Fibroblast of lung (primary cell): ENCODE measurements around the gene CMTM3. TPM values are rescaled to one million over a fixed set of nuclear protein-coding genes. Genes with fewer than 3 reads are reported as not detected.

Experiments
- DNase-seq, 2 donors: peaks; one replicate each; pipeline versions ENCODE4 v3.0.0 to v3.0.0-alpha.2; 2010; ENCODE audit warnings: low read depth in 2 of 2
- H2AFZ ChIP-seq: 2 replicates; pipeline ENCODE4 v1.5.1; 2012; ENCODE audit warnings: low read length, control low read depth, inconsistent platforms
- H3K27ac ChIP-seq: 2 replicates; pipeline ENCODE4 v1.5.1; 2011; ENCODE audit warnings: low read length, control low read depth; ENCODE audit not compliant: insufficient read depth
- H3K27me3 ChIP-seq: 2 replicates; pipeline ENCODE4 v1.5.1; 2011; ENCODE audit warnings: mild to moderate bottlenecking, low read length; ENCODE audit not compliant: control insufficient read depth, insufficient read depth
- H3K36me3 ChIP-seq: 2 replicates; pipeline ENCODE4 v1.5.1; 2011; ENCODE audit warnings: low read length; ENCODE audit not compliant: control insufficient read depth, insufficient read depth
- H3K4me1 ChIP-seq: 2 replicates; pipeline ENCODE4 v1.5.1; 2011; ENCODE audit warnings: low read length; ENCODE audit not compliant: control insufficient read depth, insufficient read depth; ENCODE audit errors: extremely low read depth
- H3K4me2 ChIP-seq: 2 replicates; pipeline ENCODE4 v1.5.1; 2011; ENCODE audit warnings: low read length, control low read depth; ENCODE audit not compliant: insufficient read depth; ENCODE audit errors: extremely low read depth
- H3K4me3 ChIP-seq, 4 experiments: fragments of 200-600 bp in 1 of 4; sonication (generic) in 1 of 4; replicated peaks in 1 of 4; 2 replicates each; pipeline ENCODE4 v1.5.1; 2011 to 2016; ENCODE audit warnings: low read length in 4 of 4, low read depth in 3 of 4, mild to moderate bottlenecking in 3 of 4, control low read depth in 2 of 4, inconsistent platforms in 1 of 4, mixed read lengths in 1 of 4; ENCODE audit not compliant: insufficient read depth in 1 of 4; ENCODE audit errors: control extremely low read depth in 1 of 4
- H3K79me2 ChIP-seq: 2 replicates; pipeline ENCODE4 v1.5.1; 2012; ENCODE audit warnings: mild to moderate bottlenecking, low read length, inconsistent platforms; ENCODE audit not compliant: control insufficient read depth, insufficient read depth
- H3K9ac ChIP-seq: 2 replicates; pipeline ENCODE4 v1.5.1; 2011; ENCODE audit warnings: mild to moderate bottlenecking, low read length, control low read depth; ENCODE audit not compliant: insufficient read depth
- H3K9me3 ChIP-seq: 2 replicates; pipeline ENCODE4 v1.5.1; 2012; ENCODE audit warnings: low read depth, low read length; ENCODE audit not compliant: control insufficient read depth, insufficient read depth
- H4K20me1 ChIP-seq: 2 replicates; pipeline ENCODE4 v1.5.1; 2011; ENCODE audit warnings: low read length; ENCODE audit not compliant: control insufficient read depth, insufficient read depth; ENCODE audit errors: extremely low read depth
- EZH2 ChIP-seq: IDR thresholded peaks from 2 replicates; pipeline ENCODE4 v1.5.1; 2012; ENCODE audit warnings: low read length, control low read depth, mild to moderate bottlenecking; ENCODE audit errors: missing control alignments
- polyA plus RNA-seq, 2 donors: library from polyadenylated mRNA; depleted of rRNA in 1 of 2; stranded (reverse) in 1 of 2; unstranded in 1 of 2; fragments of >200 nt; gene quantifications; 2 replicates each; pipeline ENCODE4 v1.2.1, GENCODE V29; 2011 to 2012; ENCODE audit warnings: missing spikeins in 1 of 2
- total RNA-seq: library from RNA; depleted of rRNA; stranded (reverse); fragments of >200 nt; gene quantifications from 2 replicates; pipeline ENCODE4 v1.2.1, GENCODE V29; 2014
- TF ChIP-seq, protein P1 (sequence below), 2 donors: IDR thresholded peaks in 1 of 2; conservative IDR thresholded peaks in 1 of 2; 1 replicate in 1 of 2; 2 replicates in 1 of 2; pipeline ENCODE4 v1.5.1; 2011 to 2012; ENCODE audit warnings: low read length in 2 of 2, control low read depth in 1 of 2, inconsistent platforms in 1 of 2, low read depth in 1 of 2, mild to moderate bottlenecking in 1 of 2

Gene CMTM3
- total and polyA plus RNA-seq, 2 donors (not counting 1 experiment from before 2014, with no cell fraction given): 10.1 to 18.6 TPM

DNA sequence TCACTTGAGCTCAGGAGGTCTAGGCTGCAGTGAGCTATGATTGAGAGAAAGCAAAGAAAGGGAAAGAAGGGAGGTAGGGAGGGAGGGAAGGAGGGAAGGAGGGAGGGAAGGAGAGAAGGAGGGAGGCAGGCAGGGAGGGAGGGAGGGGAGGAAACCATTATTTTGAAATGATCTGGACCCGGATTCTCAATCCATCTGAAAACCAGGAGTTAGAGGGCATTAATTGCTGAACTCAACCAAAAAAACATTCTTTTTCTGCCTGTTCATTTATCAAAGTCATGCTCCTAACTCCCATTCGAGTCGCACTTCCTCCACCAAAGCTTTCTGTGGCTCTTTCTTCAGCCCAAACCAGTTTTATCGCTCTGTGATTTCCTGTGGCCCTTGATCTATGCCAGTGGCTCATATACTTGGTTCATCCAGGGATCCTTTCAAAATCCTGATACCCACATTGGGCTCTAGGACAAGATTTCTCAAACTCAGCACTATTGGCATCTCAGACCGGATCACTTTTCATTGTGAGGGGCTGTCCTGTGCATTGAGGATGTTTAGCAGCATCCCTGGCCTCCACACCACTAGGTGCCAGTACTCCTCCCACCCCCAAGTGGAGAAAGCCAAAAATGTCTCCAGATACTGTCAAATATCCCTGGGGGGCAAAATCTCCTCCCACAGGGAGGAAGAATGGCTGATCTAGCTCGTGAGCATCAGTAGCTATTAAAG is 53.8 kb downstream of the CMTM3 start:
- DNase-seq: no peak
- Histone ChIP-seq H3K9ac (no peak overlapping the region), H3K4me1 (peaks cover 2% of the 10 kb centered on the region), H3K4me3 (no peak overlapping the region), H3K36me3 (no peaks in the 10 kb centered on the region), H4K20me1 (no peaks in the 10 kb centered on the region), H3K27me3 (no peaks in the 10 kb centered on the region), H3K4me2 (no peak overlapping the region), H3K79me2 (no peaks in the 10 kb centered on the region), H2AFZ (no peak overlapping the region), H3K27ac (no peak overlapping the region), H3K9me3 (no peaks in the 10 kb centered on the region)
- TF ChIP-seq EZH2: no peak
- TF ChIP-seq, protein P1, sequence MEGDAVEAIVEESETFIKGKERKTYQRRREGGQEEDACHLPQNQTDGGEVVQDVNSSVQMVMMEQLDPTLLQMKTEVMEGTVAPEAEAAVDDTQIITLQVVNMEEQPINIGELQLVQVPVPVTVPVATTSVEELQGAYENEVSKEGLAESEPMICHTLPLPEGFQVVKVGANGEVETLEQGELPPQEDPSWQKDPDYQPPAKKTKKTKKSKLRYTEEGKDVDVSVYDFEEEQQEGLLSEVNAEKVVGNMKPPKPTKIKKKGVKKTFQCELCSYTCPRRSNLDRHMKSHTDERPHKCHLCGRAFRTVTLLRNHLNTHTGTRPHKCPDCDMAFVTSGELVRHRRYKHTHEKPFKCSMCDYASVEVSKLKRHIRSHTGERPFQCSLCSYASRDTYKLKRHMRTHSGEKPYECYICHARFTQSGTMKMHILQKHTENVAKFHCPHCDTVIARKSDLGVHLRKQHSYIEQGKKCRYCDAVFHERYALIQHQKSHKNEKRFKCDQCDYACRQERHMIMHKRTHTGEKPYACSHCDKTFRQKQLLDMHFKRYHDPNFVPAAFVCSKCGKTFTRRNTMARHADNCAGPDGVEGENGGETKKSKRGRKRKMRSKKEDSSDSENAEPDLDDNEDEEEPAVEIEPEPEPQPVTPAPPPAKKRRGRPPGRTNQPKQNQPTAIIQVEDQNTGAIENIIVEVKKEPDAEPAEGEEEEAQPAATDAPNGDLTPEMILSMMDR (conservative IDR thresholded peaks at IDR 0.05 in 1 of 2, IDR thresholded peaks at IDR 0.05 in 1 of 2; ENCODE audit: low read depth in 1 of 2, low read length in 2 of 2): no peak

DNA sequence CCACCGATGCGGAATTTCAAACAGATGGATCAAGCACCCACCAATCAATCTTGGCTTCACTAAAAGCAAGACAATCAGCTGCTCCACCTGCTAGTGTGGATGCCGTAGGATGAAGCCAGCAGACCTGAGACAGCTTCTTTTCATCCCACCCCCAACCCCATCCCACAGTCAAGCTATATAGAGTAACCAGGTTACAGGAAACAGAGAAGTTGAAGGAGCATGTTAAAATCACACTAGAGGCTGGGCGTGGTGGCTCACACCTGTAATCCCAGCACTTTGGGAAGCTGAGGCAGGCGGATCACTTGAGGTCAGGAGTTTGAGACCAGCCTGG is 54.3 kb downstream of the CMTM3 start:
- Histone ChIP-seq H3K36me3 (no peaks in the 10 kb centered on the region), H3K27ac (no peak overlapping the region), H4K20me1 (no peaks in the 10 kb centered on the region), H3K27me3 (no peaks in the 10 kb centered on the region), H3K4me2 (no peak overlapping the region), H2AFZ (no peak overlapping the region), H3K4me3 (no peak overlapping the region), H3K9ac (no peak overlapping the region), H3K9me3 (no peaks in the 10 kb centered on the region), H3K4me1 (peaks cover 2% of the 10 kb centered on the region), H3K79me2 (no peaks in the 10 kb centered on the region)
- DNase-seq: no peak
- TF ChIP-seq EZH2: no peak
- TF ChIP-seq, protein P1 (conservative IDR thresholded peaks at IDR 0.05 in 1 of 2, IDR thresholded peaks at IDR 0.05 in 1 of 2; ENCODE audit: low read depth in 1 of 2, low read length in 2 of 2): no peak

DNA sequence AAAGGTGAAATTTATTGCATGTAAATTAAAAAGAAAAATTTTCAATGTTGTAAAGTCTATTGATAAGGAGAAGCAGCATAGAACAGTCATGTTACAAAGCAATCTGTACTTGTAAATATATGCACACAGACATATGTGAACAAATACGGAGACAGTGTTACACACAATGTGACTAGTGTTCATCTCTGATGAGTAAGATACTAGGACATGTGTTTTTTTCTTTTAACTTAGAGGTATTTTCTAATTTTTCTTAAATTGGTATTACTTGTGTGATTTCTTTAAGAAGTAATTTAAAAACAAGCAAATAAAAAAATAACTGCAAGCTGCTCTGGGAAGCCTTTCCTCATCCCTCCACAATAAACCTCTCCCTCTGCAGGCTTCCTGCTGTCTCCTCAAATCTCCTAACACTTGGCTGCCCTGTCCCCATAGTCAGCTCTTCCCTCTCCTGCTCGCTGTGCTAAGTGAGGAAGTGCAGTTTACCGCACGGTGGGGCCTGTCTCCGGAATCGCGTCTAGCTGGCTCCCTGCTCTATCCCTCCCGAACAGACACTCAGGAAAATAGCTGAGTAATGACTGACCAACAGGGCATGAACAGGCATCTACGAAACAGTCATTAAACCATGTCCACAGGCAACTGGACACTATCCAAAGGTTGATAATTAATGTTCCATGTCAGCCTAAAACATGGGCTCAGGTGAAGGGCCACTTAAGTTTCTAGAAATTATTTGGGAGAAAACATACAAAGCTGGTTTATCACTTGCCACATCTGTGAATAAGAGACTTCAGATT is 56.1 kb downstream of the CMTM3 start:
- Histone ChIP-seq H4K20me1 (no peaks in the 10 kb centered on the region), H3K4me1 (peaks cover 2% of the 10 kb centered on the region), H3K4me3 (no peak overlapping the region), H3K9ac (no peak overlapping the region), H3K27ac (peak overlapping the region; percentile 8), H3K79me2 (no peaks in the 10 kb centered on the region), H3K27me3 (no peaks in the 10 kb centered on the region), H3K9me3 (no peaks in the 10 kb centered on the region), H3K4me2 (peak overlapping the region; percentile 74), H2AFZ (peak overlapping the region; percentile 12), H3K36me3 (no peaks in the 10 kb centered on the region)
- TF ChIP-seq, protein P1 (conservative IDR thresholded peaks at IDR 0.05 in 1 of 2, IDR thresholded peaks at IDR 0.05 in 1 of 2; ENCODE audit: low read depth in 1 of 2, low read length in 2 of 2): peak; percentile 32 to 33
- no peak for TF ChIP-seq EZH2
- peak; percentile 74 to 91 for DNase-seq
